ENCODE measurements around the gene NUDT1. TPM values are rescaled to one million over a fixed set of nuclear protein-coding genes. Genes with fewer than 3 reads are reported as not detected.

NUDT1 gene
- total RNA-seq, 1 experiment from 2014 or later = 84.7 TPM

GRCh38 chr7:2215851-2216250 lies 26.2 kb upstream of the NUDT1 start:
- H3K4me2 ChIP-seq (ENCODE audit: insufficient read depth, insufficient read length, low read length) = no peak overlapping the region
- TF ChIP-seq CTCF (conservative IDR thresholded peaks at IDR 0.05) = no peak
- no peaks in the 10 kb centered on the region for H4K20me1 ChIP-seq (ENCODE audit: control insufficient read depth, insufficient read depth, insufficient read length)
- no peak overlapping the region for H3K14ac ChIP-seq (ENCODE audit: insufficient read depth, low read length)
- WGBS (ENCODE audit: extremely low coverage, insufficient read length, low lambda C conversion rate) = no CpG with 5 or more reads among the region's 17 CpGs
- no peak for DNase-seq
- no peak overlapping the region for H3K23ac ChIP-seq (ENCODE audit: insufficient read length, low read depth, low read length)
- no peak overlapping the region for H3K56ac ChIP-seq (ENCODE audit: insufficient read length, low read depth, low read length)
- H2BK5ac ChIP-seq (ENCODE audit: insufficient read length, low read length) = no peak overlapping the region
- H3K36me3 Mint-ChIP-seq (ENCODE audit: insufficient read depth in 1 of 3, low read depth in 3 of 3) = peaks cover 58 to 92% (median 86%) of the 10 kb centered on the region in 3 experiments
- H2AFZ ChIP-seq (ENCODE audit: low read length) = no peak overlapping the region
- H3K27ac Mint-ChIP-seq = peak overlapping the region in 1 of 3 experiments; percentile 61; a peak in 2 of 7 replicates
- H2BK20ac ChIP-seq (ENCODE audit: low read depth, low read length, poor library complexity, severe bottlenecking) = no peak overlapping the region
- H3K23me2 ChIP-seq (ENCODE audit: insufficient read length, low read depth, low read length, poor library complexity, severe bottlenecking) = no peaks in the 10 kb centered on the region
- H3K18ac ChIP-seq (ENCODE audit: insufficient read length, low read depth, low read length) = no peak overlapping the region
- H3K27me3 ChIP-seq (ENCODE audit: insufficient read depth, low read length) = no peaks in the 10 kb centered on the region
- H2AK5ac ChIP-seq (ENCODE audit: insufficient read length, low read length) = no peak overlapping the region
- H3K9me3 ChIP-seq (ENCODE audit: control insufficient read depth, low read depth, low read length) = no peaks in the 10 kb centered on the region
- H3K9ac ChIP-seq (ENCODE audit: extremely low read depth, insufficient read length, low read length) = no peak overlapping the region
- H3K4me1 ChIP-seq (ENCODE audit: insufficient read depth, low read length) = no peaks in the 10 kb centered on the region
- H2BK15ac ChIP-seq (ENCODE audit: low read depth, low read length) = no peak overlapping the region
- no peak overlapping the region for H3T11ph ChIP-seq (ENCODE audit: low read length)
- no peaks in the 10 kb centered on the region for H3K4me1 Mint-ChIP-seq
- no peak overlapping the region for H2BK120ac ChIP-seq (ENCODE audit: low read depth, low read length, poor library complexity, severe bottlenecking)
- H3K79me1 ChIP-seq (ENCODE audit: insufficient read depth, low read depth, low read length, poor library complexity, severe bottlenecking) = no peaks in the 10 kb centered on the region
- no peaks in the 10 kb centered on the region for H3K79me2 ChIP-seq (ENCODE audit: insufficient read depth, low read length)
- peaks cover 2% of the 10 kb centered on the region for H3K27me3 Mint-ChIP-seq (ENCODE audit: low read depth)
- no peak overlapping the region for H3K27ac ChIP-seq (ENCODE audit: insufficient read length, low read depth, low read length)
- H4K5ac ChIP-seq (ENCODE audit: insufficient read length, low read depth, low read length) = no peak overlapping the region
- no peak overlapping the region for H2BK12ac ChIP-seq (ENCODE audit: insufficient read length, low read depth, low read length)
- H3K4ac ChIP-seq (ENCODE audit: low read depth, low read length) = no peak overlapping the region
- H4K91ac ChIP-seq (ENCODE audit: insufficient read length, low read depth, low read length) = no peak overlapping the region
- no peak overlapping the region for H4K8ac ChIP-seq (replicated peaks; ENCODE audit: insufficient read length, low read depth, low read length)
- peaks cover 1 to 5% of the 10 kb centered on the region in 2 experiments; a peak in 3 of 5 replicates for H3K9me3 Mint-ChIP-seq
- H3K4me3 Mint-ChIP-seq = no peak overlapping the region; a peak in 1 of 5 replicates
